H1 (cell line): Measurements from ENCODE around the gene LCLAT1. TPM values are rescaled to one million over a fixed set of nuclear protein-coding genes. Genes with fewer than 3 reads are reported as not detected.

Source experiments
- EZH2 ChIP-seq: fragments of 200-600 bp; sonication (generic); IDR thresholded peaks from 2 replicates; pipeline ENCODE4 v1.7.1; 2012; ENCODE audit warnings: low read depth, mild to moderate bottlenecking, moderate library complexity, low read length, inconsistent platforms; ENCODE audit not compliant: severe bottlenecking
- SIRT6 ChIP-seq: IDR thresholded peaks from one replicate; pipeline ENCODE4 v1.7.1; 2012; ENCODE audit warnings: low read length, inconsistent platforms
- SIX5 ChIP-seq: IDR thresholded peaks from 2 replicates; pipeline ENCODE4 v1.6.1; 2011; ENCODE audit warnings: mild to moderate bottlenecking, low read depth, low read length
- polyA plus RNA-seq, 7 experiments: library from polyadenylated mRNA; depleted of rRNA in 3 of 7; stranded (reverse) in 5 of 7; unstranded in 2 of 7; fragments of >200 nt in 5 of 7; fragments of 200-250 nt in 2 of 7; gene quantifications; 1 replicate in 5 of 7; 2 replicates in 1 of 7; 4 replicates in 1 of 7; pipeline versions ENCODE4 v1.2.1 to v1.2.3, GENCODE V29; 2011 to 2013; ENCODE audit warnings: missing spikeins in 2 of 7, mixed read lengths in 2 of 7
- total RNA-seq: library from RNA; stranded (reverse); fragmentation: NEBNext Ultra II Directional; extraction: Animal tissue kit (Norgen Biotek cat#: 25700); gene quantifications from 2 replicates; pipeline ENCODE4 v1.2.1, GENCODE V29; 2021

The LCLAT1 gene
- total and polyA plus RNA-seq, 2 of the 8 experiments (the other 6 are each of a cell fraction or from before 2014, with no cell fraction given) = 7.6 to 22.0 TPM

GRCh38 chr2:30628341-30628740 lies 181.3 kb downstream of the LCLAT1 start (continued):
- TF ChIP-seq EZH2 (no peak), SIX5 (no peak), SIRT6 (no peak)
- TF ChIP-seq, all 59 proteins: peak for 0
